Measurements from ENCODE around the gene ABCF1.

GRCh38 chr6:30612687-30613248, 41.5 kb downstream of the ABCF1 start:
- TF ChIP-seq CREB1 (CRISPR knock-in tag; IDR thresholded peaks at IDR 0.05) (no peak), CBFB (CRISPR knock-in tag; IDR thresholded peaks at IDR 0.05; ENCODE audit: low read depth) (no peak), MAX (CRISPR knock-in tag; IDR thresholded peaks at IDR 0.05) (no peak), ZBTB21 (CRISPR knock-in tag; IDR thresholded peaks at IDR 0.05; ENCODE audit: borderline replicate concordance) (no peak)
